Myometrial cell (primary cell): Measurements from ENCODE around the gene GJE1. TPM values are rescaled to one million over a fixed set of nuclear protein-coding genes. Genes with fewer than 3 reads are reported as not detected.

Experiments
- total RNA-seq: library from RNA; depleted of rRNA; stranded (reverse); fragments of >200 nt; gene quantifications from 2 replicates; pipeline ENCODE4 v1.2.3, GENCODE V29; 2015

Gene GJE1
- total RNA-seq = not detected in 2 replicates

GRCh38 chr6:142132625-142133024, at the start of gene GJE1:
GJE1 (plus strand) TSS chr6:142132925; CDS start chr6:142133159, 234 bp downstream.

GRCh38 chr6:142146828-142147662, 14.3 kb downstream of the GJE1 start, which contains the start of the genes NMBR and VTA1:
NMBR (minus strand) TSS chr6:142147122; CDS start chr6:142088658, 58,464 bp downstream.
VTA1 (plus strand) TSS chr6:142147263; CDS start chr6:142147288, 25 bp downstream.

Other genes with a start within 250 kb of the GJE1 start
- gene NMBR, start 14.2 kb downstream of the GJE1 start, total RNA-seq = not detected in 2 replicates
- 41.2 and 73.7 TPM in 2 replicates for gene VTA1, start 14.3 kb downstream of the GJE1 start, total RNA-seq
- 16.7 and 22.0 TPM in 2 replicates for gene ADGRG6, start 169.1 kb downstream of the GJE1 start, total RNA-seq